GM21786 (cell line): ENCODE data around the gene DYNC1H1.

Source experiments
- ATAC-seq: cut with Tn5 transposase; IDR thresholded peaks from one replicate; pipeline ENCODE4 v1.9.1; 2021; ENCODE audit not compliant: unreplicated experiment

DYNC1H1 gene

DNA sequence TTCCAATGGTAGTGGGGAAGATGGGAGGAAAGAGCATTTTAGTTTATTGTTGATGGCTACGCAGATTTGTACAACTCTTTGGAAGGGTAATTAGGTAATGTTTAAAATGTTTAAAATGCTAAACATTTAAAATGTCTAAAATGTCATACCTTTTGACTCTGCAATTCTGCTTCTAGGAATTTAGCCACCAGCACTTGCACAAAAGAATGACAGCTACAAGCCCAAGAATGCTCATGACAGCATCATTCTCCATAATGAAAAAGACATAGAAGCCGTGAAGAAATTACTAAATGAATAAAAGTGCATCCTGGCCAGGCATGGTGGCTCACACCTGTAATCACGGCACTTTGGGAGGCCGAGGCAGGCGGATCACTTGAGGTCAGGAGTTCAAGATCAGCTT lies 19.9 kb upstream of the DYNC1H1 start:
- ATAC-seq = no peak

DNA sequence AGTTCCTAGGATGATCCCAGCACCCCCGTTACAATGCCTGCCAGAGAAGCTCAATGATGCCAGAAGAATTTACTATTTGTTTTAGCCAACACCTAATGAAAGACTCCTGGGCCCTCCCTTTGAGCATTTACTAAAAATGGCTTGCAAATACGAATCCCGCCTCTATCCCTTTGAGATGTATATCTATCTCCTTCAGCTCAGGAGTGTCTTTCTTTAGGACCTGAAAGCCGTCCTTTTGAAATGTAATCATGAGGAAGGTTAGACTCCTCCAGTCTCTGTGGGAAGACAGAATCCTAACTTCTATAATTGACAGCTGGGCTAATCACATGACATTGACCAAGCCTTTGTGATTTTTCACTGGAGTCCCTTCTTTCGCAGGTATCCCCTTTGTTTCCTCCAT lies 19.2 kb upstream of the DYNC1H1 start:
- ATAC-seq = no peak

DNA sequence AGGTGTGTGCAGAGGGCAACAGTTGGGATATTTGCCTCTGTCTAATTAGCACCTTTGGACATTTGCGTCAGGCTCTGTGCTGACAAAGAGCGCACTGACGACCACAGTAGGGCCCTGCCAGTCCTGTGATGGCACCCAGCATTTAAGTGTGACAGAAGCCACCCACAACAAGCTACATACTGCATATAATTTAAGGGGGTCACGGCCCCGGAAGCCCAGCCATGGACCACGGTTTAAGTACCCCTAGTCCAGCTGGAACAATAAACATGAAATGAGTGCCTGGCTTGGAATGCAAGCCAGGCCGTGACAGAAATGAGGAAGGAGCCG lies 16.8 kb upstream of the DYNC1H1 start:
- peak; percentile 5 for ATAC-seq

DNA sequence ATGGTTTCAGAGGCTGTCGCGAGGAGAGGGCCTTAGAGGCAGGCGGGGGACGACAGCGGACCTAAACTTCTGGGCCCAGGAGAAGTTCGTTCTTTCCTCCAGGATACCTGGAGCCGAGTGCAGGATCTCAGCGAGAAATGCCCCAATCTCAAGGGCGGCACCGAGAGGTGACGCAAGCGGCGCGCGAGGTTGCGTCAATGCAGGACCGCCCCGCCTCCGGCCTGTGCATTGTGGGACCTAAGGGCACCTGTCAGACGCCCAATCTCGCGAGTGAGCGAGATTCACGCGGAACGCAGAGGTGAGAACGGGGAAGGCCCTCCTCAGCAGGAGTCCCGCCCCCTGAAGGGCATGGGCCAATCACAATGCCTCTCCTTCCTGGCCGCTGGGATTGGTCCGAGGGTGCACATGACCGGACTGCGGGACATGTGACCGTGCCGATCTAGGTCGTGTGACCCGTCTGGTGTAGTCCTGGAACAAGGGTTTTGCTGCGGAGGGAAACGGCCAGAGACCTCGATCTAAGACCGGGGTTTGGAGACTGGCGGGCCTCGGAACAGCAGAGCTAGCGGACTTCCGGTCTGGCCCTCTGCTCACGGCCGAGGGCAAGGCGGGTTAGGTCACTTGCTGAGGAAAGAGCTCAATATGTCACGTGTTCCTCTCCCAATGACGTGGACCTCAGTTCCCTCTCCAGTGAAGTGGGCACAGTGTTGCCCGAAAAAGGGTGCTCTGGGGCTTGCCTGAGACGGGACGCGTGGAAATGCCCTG lies 16.3 kb upstream of the DYNC1H1 start:
- peak; percentile 96 for ATAC-seq

DNA sequence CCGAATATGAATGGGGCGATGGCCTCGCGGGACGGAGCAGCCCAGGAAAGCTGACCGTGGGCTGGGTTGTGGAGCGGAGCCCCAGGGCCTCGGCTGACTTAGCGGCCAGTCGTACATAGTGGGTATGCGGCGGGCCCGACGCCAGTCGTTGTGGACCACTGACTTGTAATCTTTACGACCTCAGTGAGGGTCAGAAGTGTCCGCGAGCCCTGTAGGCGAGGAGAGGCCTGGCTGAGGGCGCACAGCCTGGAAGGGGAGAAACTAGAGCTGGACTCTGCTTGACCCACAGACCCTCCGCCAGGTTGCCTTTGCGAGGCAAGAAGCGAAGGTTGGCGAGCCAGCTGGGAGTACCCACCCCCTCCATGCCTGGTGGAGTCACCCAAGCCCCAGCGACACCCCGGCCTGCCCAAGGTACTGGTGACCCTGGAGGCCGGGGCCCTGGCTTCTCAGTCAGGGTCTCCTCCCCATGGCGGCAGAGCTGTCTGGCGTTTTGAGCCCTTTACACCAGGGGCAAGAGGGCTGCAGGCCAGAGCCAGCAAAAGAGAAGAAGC lies 15.6 kb upstream of the DYNC1H1 start:
- no peak for ATAC-seq

DNA sequence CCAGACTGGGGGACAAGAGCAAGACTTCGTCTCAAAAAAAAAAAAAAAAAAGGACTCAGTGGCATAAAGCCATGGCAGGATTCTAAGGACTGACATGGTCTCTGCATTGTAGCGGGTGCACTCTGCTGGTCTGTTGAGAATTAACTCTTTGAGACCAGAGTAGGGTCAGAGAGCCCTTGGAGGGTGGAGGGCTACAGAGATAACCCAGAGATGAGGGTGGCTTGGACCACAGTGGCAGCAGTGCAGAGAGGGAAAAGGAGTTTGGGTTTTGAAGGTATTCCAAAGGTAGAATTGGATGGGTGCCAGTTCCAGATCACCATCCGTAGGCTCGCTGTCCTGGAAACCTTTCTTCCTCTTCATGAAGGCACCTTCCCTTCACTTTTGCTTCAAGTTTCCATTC lies 14.3 kb upstream of the DYNC1H1 start:
- ATAC-seq = no peak

DNA sequence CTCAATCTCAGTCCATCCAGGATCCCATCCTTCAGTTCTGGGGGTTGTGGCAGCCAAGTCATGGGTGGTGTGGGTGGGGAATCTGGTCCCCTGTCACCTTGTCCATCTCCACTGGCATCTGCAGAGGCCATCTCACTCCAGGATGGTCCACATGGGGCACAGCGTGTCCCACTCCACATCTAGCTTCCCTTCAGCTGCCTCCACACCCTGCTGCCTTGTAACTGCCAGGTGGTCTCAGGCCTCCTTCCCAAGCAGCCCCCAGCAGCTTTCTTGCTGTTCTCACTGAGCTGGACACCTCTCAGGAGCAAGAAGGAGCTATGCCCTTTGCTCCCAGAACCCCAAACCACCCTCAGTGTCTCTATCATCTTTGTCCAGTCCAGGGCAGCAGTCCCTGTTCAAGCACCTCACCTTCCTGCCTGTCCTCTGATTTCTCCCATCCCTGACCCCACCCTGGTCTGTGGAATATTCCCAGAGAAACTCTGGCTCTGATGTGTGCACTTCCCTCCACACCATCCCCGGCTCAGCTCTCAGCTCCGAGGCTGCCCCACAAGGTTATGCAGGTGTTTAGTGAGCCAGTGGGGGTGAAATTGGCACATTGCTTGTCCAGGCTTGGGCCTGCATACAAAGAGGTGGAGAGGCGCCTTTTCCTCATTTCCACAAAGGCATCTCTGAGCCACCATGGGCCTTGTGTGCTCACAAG lies 13.7 kb upstream of the DYNC1H1 start:
- no peak for ATAC-seq

DNA sequence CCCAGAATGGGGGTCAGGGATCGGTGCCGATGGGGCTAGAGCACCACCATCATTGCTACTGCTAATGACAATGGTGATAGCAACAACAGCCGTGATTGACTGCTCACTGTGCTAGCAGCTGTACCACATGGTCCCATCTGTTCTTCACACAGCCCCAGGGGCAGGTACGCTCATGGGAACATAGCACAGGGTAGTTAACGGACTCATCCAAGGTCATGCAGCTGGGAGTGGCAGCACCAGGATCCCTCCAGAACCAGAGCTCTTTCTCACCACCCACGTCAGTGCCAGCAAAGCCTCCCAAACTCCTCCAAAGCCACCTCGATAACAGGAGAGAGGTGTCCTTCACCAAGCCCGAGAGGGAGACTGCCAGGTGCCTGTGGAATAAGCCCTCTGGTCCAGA lies 11.2 kb upstream of the DYNC1H1 start:
- no peak for ATAC-seq

DNA sequence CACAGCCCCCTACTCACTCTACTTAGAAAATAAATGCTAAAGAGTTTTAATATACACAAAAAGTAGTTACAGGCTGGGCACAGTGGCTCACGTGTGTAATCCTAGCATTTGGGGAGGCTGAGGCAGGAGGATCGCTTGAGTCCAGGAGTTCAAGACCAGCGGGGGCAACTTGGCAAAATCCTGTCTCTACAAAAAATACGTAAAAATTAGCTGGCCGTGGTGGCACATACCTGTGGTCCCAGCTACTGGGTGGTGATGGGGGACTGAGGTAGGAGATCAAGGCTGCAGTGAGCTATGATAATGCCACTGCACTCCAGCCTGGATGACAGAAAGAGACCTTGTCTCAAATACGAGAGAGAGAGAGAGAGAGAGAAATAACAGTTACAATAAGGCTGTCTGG lies 9.9 kb upstream of the DYNC1H1 start:
- no peak for ATAC-seq

DNA sequence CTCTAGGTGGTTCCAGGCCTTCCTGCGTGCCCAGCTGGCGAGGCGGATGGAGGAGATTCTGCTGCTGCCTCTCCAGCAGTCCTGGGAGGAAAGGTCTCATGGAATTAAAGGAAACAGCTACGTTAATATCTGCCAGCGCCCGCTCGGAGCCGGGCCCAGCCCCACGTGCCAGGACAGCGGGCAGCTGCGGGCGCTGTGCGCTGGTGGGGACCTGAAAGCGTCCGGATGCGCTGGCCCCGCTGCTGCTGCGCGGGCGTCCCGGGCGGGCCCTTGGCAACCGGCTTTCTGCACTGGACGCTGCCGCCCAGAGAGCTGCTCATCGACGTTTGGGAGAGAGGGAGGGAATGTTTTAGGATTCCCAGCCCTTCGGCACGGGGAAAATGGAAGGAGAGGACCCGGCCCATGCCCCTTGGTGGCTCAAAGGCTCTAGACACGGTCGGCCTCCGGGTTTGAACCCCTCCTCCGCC lies 8.6 kb upstream of the DYNC1H1 start:
- no peak for ATAC-seq

DNA sequence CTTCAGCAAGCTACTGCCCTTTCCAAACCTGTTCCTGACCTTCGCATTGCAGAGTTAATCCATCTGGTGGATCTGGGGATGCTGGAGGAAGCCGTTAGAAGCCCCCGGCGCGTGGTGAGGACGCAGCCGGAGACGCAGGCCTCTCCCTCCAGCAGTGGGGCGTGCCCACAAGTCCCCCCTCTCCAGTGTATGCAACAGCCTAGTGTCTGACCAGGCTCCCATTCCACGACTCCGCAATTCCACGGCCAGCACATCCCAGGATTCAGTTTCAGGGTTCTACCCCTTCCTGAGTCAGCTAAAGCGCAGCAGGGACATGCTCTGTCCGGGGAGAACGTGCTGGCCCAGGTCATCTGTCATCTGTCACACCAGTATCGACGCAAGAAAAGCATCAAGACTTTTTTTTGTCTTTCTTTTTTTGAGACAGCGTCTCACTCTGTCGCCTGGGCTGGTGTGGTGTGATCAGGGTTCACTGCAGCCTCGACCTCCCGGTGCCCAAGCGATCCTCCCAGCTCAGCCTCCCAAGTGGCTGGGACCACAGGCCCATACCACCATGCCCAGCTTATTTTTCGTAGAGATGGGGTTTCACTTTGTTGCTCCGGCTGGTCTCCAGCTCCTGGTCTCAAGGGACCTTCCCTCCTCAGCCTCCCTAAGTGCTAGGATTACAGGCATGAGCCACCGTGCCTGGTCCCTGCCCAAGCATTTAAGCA lies 8.0 kb upstream of the DYNC1H1 start:
- ATAC-seq = no peak

DNA sequence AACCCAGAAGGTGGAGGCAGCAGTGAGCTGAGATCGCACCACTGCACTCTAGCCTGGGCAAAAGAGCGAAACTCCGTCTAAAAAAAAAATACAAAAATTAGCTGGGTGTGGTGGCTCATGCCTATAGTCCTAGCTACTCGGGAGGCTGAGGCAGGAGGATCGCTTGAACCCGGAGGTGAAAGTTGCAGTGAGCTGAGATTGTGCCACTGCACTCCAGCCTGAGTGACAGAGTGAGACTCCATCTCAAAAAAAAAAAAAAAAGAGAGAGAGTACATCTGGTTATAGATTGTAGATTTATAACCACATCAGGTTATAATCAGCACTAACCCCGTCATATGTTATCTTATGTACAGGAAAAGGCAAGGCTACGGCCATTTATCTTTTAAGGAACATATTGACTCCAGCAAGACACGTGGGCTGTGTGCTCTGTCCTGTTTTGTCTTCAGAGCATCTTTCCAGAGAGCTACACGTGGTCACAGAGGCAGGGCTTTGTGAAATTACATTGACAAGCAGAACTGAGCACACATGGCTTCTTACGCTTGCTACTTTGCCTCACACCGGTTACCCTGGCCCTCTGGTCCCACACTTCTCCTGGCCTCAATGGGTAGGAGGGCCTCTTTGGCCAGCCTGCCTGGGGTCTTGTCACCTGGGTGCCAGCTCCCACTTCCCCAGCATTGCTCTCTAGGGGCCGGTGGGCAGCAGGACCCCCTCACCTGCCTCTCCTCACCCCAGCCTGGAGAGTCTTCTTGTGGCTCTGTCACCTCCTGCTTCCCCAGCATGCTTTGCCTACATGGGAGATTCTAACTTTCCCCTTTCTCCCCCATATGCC lies 6.8 kb upstream of the DYNC1H1 start:
- ATAC-seq = no peak

DNA sequence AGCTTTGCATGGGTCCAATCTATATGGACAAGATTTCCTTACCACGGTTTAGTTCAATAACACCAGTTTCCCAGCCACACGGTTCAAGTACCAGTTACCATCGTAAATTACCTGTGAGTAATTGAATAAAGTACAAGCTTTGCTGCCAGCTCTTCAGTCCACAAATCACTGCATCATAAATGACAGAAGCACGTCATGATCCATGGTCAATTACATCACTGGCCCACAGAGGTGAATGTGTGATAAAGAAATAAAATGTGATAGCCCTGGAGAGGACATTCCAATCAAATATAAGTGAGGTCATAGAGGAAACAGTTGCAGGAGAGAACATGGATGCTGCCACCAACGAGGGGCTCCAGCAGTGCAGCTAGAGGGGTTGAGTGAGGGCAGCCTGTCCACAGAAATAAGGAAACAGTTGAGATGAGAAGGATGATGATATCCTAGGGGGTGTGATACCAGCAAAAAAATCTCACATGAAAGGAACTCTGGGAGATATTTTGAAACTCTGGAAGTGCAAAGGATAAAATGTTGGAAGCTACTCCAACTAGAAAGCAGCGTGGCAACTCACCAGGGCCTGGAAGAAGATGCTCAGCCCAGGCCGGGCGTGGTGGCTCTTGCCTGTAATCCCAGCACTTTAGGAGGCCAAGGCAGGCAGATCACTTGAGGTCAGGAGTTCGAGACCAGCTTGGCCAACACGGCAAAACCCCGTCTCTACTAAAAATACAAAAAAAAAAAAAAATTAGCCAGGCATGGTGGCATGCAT lies 5.8 kb upstream of the DYNC1H1 start:
- no peak for ATAC-seq

DNA sequence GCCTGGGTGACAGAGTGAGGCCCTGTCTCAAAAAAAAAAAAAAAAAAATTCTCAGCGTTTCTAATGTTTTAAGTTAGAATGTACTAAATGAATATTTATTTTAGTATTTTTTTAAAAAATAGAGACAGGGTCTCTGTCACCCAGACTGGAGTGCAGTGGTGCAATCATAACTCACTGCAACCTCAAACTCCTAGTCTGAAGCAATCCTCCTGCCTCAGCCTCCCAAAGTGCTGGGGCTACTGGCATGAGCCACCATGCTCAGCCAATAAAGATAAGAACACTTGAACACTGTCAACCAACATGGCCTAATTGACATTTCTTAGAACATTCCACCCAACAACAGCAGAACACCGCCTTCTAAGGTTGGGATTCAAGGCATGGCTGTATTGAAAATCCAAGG lies 5.1 kb upstream of the DYNC1H1 start:
- no peak for ATAC-seq

DNA sequence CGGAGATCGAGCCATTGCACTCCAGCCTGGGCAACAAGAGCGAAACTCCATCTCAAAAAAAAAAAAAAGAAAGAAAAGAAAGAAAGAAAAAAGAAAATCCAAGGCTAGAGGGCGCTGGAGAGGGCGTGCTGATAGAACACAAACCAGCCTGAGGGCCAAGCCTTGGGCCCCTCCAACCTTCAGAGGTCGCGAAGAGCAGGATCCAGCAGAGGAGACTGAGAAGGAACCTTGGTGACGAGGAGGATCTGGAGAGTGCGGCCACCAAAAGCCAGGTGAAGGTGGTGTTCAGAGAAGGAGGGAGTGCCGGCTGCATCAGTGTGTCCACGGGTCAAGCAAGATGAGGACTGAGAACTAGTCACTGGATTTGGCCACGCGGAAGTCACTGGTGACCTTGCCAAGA lies 4.1 kb upstream of the DYNC1H1 start:
- no peak for ATAC-seq

DNA sequence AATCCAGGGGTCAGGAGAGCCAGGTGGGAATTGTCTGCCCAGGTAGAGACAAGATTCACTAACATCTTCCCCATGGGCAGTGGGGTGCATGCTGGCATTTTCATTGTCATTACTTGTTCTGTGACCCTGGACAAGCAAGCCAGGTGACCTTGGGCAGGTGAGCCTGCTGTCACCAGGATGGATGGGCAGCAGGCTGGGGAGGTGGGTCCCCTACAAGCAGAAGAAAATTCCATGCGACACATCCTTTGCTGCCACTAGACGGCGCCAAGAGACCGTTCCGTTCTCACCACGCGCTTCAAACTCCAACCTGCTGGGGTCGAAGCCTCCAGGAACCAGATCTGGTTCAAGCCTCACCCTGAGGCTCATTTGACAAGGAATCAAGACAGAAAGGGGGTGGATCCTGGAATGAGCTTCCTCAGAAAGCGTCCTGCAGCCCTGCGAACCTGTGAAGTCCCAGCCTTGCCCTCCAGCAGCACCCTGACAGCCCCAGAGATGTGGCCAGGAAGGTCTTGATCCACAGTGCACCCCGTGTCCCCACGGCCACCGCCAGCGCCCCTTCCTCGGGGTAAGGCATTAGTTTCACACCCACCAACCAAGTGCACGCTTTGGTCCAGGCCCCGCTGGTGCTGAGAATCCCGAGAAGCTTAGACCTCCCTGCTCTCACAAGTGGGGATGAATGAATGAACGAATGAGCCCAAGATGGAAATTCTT lies 3.2 kb upstream of the DYNC1H1 start:
- ATAC-seq = no peak

DNA sequence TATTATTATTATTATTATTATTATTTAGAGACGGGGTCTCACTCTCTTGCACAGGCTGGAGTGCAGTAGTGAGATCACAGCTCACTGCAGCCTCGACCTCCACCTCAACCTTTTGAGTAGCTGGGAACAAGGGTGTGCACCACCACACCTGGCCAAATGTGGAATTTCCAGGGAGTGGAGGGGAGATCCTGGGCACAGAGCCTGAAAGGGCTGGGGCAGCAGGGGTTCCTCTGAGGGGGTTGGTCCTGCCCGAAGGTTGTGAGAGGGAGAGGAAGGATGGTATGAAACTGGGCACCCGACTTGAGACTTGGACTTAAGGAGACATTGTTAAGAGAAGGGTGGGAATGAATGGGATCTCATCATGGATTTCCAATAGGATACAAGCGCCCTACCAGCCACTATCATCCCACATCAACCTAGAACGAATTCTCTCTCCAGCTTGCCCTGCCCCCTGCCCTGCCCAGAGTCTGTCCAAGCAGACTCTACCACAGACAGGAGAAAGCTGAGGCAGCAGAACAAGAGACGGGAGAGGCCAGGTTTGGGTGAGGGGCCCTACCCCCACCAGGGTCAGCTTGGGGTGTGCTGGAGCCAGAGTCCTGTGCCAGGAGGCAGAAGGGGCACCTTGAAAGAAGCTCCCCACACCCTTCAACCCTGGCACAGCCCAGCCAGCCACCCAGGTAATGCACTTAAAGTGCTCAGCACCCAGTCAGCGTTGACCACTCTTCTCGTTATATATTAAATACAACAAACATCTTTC lies 2.4 kb upstream of the DYNC1H1 start:
- no peak for ATAC-seq

DNA sequence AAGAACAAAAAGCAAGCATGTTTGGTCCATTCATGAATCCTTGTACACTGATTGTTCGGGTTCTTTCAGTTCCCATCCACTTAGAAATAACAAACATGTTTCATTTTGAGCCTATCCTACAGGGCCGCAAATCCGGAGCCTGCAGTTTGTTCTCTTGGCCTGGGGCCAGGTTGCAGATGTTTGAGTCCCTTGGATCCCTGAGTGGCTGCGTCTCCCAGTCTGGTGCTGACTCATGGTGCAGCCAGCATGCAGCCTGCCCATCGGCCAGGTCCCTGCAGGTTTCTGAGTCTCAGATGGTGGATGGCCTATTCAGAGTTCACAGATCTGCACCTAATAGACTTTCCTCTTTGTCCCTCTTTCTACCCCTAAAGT lies 1.9 kb upstream of the DYNC1H1 start:
- ATAC-seq = no peak

DNA sequence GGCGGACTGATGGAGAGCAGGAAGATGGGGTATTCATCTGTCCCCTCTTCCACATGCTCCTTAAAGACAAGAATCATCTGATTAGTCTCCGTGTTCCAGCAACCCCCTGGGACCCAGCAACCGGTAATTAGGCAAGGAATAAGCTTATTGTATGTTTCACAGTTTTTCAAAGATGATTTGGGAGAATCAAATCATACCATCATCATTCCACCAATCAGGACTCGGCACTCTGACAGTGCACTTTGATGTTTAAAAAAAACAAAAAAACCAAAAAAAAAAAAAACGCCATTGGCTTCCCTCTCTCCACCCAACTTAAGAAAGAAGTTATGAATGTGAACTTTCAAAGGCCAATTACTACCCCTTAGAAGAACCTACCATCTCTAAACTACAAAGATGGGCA lies 1.3 kb upstream of the DYNC1H1 start:
- no peak for ATAC-seq
